Gastrocnemius medialis (tissue), 4 donors: ENCODE data around the gene OR10A3. TPM values are rescaled to one million over a fixed set of nuclear protein-coding genes. Genes with fewer than 3 reads are reported as not detected.

Source experiments
- ATAC-seq, 2 donors: fragments of 150-250 bp; one replicate each; pipeline ENCODE4 v1.9.1; 2016
- DNase-seq, 2 donors: peaks; one replicate each; pipeline ENCODE4 v3.0.0-alpha.2; 2019
- H3K27ac ChIP-seq, 4 donors: fragments of 200-600 bp; sonication (generic); 1 replicate in 1 of 4; 2 replicates in 3 of 4; pipeline ENCODE4 v1.5.1; 2016 to 2018; ENCODE audit warnings: mild to moderate bottlenecking in 2 of 4, moderate library complexity in 1 of 4
- H3K27me3 ChIP-seq, 3 donors: fragments of 200-600 bp; sonication (generic) in 2 of 3; 1 replicate in 1 of 3; 2 replicates in 2 of 3; pipeline versions ENCODE4 v1.5.1 to v1.6.0; 2016 to 2019; ENCODE audit warnings: mild to moderate bottlenecking in 1 of 3, moderate library complexity in 1 of 3
- H3K36me3 ChIP-seq, 2 donors: fragments of 200-600 bp; sonication (generic) in 1 of 2; one replicate each; pipeline ENCODE4 v1.5.1; 2017 to 2018
- H3K4me1 ChIP-seq, 2 donors: fragments of 200-600 bp; sonication (generic) in 1 of 2; one replicate each; pipeline ENCODE4 v1.5.1; 2016 to 2017; ENCODE audit warnings: mild to moderate bottlenecking in 2 of 2
- H3K4me3 ChIP-seq, 4 donors: fragments of 200-600 bp; sonication (generic) in 3 of 4; 1 replicate in 1 of 4; 2 replicates in 3 of 4; pipeline ENCODE4 v1.5.1; 2016 to 2019; ENCODE audit warnings: mild to moderate bottlenecking in 2 of 4
- H3K9me3 ChIP-seq, 3 donors: fragments of 200-600 bp; sonication (generic) in 2 of 3; 1 replicate in 1 of 3; 2 replicates in 2 of 3; pipeline ENCODE4 v1.5.1; 2016 to 2019
- CTCF ChIP-seq, 5 experiments: fragments of 450-650 bp in 3 of 5; fragments of 200-600 bp in 2 of 5; sonication (generic) in 2 of 5; IDR thresholded peaks in 4 of 5; conservative IDR thresholded peaks in 1 of 5; 1 replicate in 4 of 5; 2 replicates in 1 of 5; pipeline ENCODE4 v1.5.1; 2016 to 2019; ENCODE audit warnings: antibody characterized with exemption in 5 of 5, mild to moderate bottlenecking in 3 of 5, moderate library complexity in 3 of 5
- POLR2A ChIP-seq, 2 donors: fragments of 450-650 bp; IDR thresholded peaks; one replicate each; pipeline ENCODE4 v1.6.1; 2017; ENCODE audit warnings: antibody characterized with exemption in 2 of 2, mild to moderate bottlenecking in 2 of 2, moderate library complexity in 2 of 2
- in situ Hi-C, 4 donors: fragments of 200-750 bp; cut with MboI; loops; one replicate each; pipeline versions ENCODE4 v1.15.0 to v1.8.0; 2017; ENCODE audit warnings: low sequenced_read_pairs in 4 of 4
- intact Hi-C: fragments of 100-400 bp; cut with DNase I; formaldehyde crosslinking; loops from one replicate; pipeline ENCODE4 v1.15.1; 2023; ENCODE audit warnings: low total_unique reads
- total RNA-seq, 4 donors: library from RNA; depleted of rRNA; stranded (reverse); fragments of >200 nt; gene quantifications; one replicate each; pipeline versions ENCODE4 v1.1.0 to v1.2.3, GENCODE V29; 2016

OR10A3 gene
- total RNA-seq, 4 donors from 2014 or later, result not detected

DNA sequence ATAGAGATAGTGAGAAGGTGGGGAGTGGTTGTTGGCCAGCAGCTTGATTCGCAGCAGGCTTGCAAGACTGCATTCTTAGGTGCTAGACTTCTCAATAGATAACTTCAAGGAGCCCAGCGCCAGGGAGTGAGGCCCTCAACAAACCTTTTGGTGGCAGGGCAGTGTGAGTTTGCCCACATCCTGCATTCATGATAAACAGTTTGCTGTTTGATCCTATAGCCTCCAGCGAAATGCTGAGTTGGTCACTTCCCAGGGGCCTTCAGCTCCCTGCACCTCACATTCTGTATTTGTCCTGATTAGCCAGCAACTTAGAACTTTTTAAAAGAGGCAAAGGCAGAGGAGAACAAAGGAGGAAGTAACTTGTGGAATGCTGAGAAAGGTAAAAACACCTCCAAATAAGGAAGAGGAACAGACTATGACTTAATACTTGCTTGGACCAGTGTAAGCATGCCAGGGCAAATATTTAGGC lies 35.5 kb downstream of the OR10A3 start:
- ATAC-seq, result no peak
- Histone ChIP-seq H3K9me3 (no peaks in the 10 kb centered on the region), H3K36me3 (no peaks in the 10 kb centered on the region), H3K4me3 (no peak overlapping the region), H3K27ac (no peak overlapping the region), H3K27me3 (no peaks in the 10 kb centered on the region), H3K4me1 (no peaks in the 10 kb centered on the region)
- TF ChIP-seq POLR2A (IDR thresholded peaks at IDR 0.05), result no peak
- in situ Hi-C loops, result no loop called here
- intact Hi-C loops, result no loop called here
- DNase-seq, result no peak

GRCh38 chr11:7905549-7905948 lies 36.0 kb downstream of the OR10A3 start:
- ATAC-seq, result no peak
- TF ChIP-seq CTCF (IDR thresholded peaks at IDR 0.05 in 4 of 5, conservative IDR thresholded peaks at IDR 0.05 in 1 of 5) (no peak), POLR2A (IDR thresholded peaks at IDR 0.05) (no peak)
- no peak overlapping the region for H3K4me3 ChIP-seq
- H3K4me1 ChIP-seq, result no peaks in the 10 kb centered on the region
- no peaks in the 10 kb centered on the region for H3K9me3 ChIP-seq
- intact Hi-C loops, result no loop called here
- H3K27ac ChIP-seq, result no peak overlapping the region
- in situ Hi-C loops, result no loop called here
- DNase-seq, result no peak
- H3K27me3 ChIP-seq, result no peaks in the 10 kb centered on the region
- no peaks in the 10 kb centered on the region for H3K36me3 ChIP-seq

DNA sequence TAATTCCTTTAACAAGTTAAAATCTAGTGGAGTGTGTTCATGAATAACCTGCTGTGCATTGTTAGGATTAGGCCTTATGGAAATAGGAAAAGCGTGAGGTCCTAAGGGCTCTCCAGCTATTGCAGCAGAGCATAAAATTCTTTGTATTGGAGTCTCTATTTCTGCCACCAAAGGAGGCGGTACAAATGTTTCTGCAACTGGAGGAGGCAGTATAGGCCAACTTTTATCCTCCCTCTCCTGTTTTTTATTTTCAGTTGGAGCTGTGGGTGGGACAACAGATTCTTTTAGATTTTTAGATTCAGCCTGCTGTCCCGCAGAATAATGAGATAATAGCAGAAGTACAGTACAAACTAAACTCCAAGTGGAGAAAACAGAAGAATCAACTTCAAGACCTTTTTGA lies 36.6 kb downstream of the OR10A3 start:
- H3K36me3 ChIP-seq, result no peaks in the 10 kb centered on the region
- ATAC-seq (no peak), DNase-seq (no peak)
- intact Hi-C loops, result no loop called here
- H3K27ac ChIP-seq, result no peak overlapping the region
- no peaks in the 10 kb centered on the region for H3K9me3 ChIP-seq
- in situ Hi-C loops, result no loop called here
- no peaks in the 10 kb centered on the region for H3K27me3 ChIP-seq
- TF ChIP-seq POLR2A (IDR thresholded peaks at IDR 0.05), result no peak
- no peak for TF ChIP-seq CTCF (IDR thresholded peaks at IDR 0.05 in 4 of 5, conservative IDR thresholded peaks at IDR 0.05 in 1 of 5)
- no peaks in the 10 kb centered on the region for H3K4me1 ChIP-seq
- H3K4me3 ChIP-seq, result no peak overlapping the region

GRCh38 chr11:7903940-7904339 lies 37.6 kb downstream of the OR10A3 start:
- intact Hi-C loops, result no loop called here

DNA sequence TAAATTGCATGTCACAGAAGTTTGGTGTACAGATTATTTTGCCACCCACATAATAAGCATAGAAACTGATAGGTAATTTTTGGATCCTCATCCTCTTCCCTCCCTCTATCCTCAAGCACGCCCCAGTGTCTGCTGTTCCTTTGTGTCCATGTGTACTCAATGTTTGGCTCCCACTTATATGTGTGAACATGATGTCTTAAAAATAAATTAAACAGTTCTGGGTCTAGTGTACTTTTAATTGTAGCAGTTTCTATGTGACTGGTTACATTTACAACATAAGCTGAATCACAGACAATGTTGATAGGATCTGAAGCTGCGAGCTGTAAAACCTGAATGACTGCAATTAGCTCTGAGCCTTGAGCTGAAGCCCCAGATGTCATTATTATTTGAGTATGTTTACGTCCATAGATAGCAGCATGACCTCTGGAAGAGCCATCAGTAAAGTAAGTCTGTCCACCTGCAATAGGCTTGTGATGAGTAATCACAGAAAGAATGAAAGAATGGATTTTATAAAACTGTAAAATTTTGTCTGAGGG lies 40.1 kb downstream of the OR10A3 start:
- no peak for DNase-seq
- TF ChIP-seq CTCF (IDR thresholded peaks at IDR 0.05 in 4 of 5, conservative IDR thresholded peaks at IDR 0.05 in 1 of 5), result no peak
- TF ChIP-seq POLR2A (IDR thresholded peaks at IDR 0.05), result no peak
- no peak for ATAC-seq
- intact Hi-C loops (no loop called here), in situ Hi-C loops (no loop called here)
- H3K4me3 ChIP-seq, result no peak overlapping the region
- H3K36me3 ChIP-seq, result no peaks in the 10 kb centered on the region
- H3K4me1 ChIP-seq, result no peaks in the 10 kb centered on the region
- H3K27ac ChIP-seq, result no peak overlapping the region
- H3K27me3 ChIP-seq, result no peaks in the 10 kb centered on the region
- no peaks in the 10 kb centered on the region for H3K9me3 ChIP-seq

More at GRCh38 chr11:7903940-7904339, 37.6 kb downstream of the OR10A3 start:
- H3K9me3 ChIP-seq, result no peaks in the 10 kb centered on the region
- H3K4me1 ChIP-seq, result no peaks in the 10 kb centered on the region
- no peak for ATAC-seq
- H3K27me3 ChIP-seq, result no peaks in the 10 kb centered on the region
- no peaks in the 10 kb centered on the region for H3K36me3 ChIP-seq
- in situ Hi-C loops, result no loop called here
- H3K27ac ChIP-seq, result no peak overlapping the region
- no peak for TF ChIP-seq CTCF (IDR thresholded peaks at IDR 0.05 in 4 of 5, conservative IDR thresholded peaks at IDR 0.05 in 1 of 5)
- no peak for TF ChIP-seq POLR2A (IDR thresholded peaks at IDR 0.05)
- no peak for DNase-seq
- H3K4me3 ChIP-seq, result no peak overlapping the region
